HG03439 (cell line): ENCODE results near the gene COMT.

ENCODE experiments used
- ATAC-seq: cut with Tn5 transposase; IDR thresholded peaks from one replicate; pipeline ENCODE4 v1.9.1; 2021; ENCODE audit warnings: mild to moderate bottlenecking, moderate library complexity; ENCODE audit not compliant: unreplicated experiment

The COMT gene

DNA sequence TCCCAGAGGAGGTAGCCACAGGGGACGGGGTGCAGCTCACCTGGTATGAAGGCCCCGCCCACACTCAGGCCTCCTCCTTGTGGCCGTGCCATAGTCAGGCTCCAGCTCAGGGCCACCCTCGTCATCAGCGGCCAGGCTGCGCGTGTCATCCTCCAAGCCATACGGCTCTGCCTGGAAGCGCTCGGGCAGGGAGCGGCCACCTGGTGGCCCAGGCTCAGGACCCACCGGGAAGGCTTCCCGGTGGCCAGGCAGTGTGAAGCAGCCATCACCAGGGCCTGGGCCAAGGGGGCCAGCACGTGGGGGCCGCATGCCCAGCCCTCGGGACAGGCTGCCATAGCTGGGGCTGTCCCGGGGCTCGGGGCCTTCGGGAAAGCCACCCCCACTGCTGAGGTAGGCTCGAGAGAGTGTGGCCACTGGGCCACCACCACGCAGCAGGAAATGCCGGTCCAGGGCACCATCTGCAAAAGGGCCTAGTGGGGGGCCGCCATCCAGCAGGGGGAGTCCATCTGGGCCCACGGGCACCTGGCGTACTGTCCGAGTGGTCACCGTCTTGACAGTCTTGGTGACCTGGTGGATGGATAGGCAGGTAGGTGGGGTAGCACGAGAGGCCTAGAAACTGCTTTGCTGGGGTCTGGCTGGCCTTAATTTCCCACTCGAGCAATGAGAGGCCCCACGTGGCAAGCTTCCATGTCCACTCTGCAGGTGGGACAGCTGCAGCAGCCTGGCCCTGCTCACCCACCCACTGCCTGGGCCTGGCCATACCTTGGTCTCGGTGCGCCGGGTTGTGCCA lies 39.8 kb downstream of the COMT start:
- ATAC-seq, result no peak

DNA sequence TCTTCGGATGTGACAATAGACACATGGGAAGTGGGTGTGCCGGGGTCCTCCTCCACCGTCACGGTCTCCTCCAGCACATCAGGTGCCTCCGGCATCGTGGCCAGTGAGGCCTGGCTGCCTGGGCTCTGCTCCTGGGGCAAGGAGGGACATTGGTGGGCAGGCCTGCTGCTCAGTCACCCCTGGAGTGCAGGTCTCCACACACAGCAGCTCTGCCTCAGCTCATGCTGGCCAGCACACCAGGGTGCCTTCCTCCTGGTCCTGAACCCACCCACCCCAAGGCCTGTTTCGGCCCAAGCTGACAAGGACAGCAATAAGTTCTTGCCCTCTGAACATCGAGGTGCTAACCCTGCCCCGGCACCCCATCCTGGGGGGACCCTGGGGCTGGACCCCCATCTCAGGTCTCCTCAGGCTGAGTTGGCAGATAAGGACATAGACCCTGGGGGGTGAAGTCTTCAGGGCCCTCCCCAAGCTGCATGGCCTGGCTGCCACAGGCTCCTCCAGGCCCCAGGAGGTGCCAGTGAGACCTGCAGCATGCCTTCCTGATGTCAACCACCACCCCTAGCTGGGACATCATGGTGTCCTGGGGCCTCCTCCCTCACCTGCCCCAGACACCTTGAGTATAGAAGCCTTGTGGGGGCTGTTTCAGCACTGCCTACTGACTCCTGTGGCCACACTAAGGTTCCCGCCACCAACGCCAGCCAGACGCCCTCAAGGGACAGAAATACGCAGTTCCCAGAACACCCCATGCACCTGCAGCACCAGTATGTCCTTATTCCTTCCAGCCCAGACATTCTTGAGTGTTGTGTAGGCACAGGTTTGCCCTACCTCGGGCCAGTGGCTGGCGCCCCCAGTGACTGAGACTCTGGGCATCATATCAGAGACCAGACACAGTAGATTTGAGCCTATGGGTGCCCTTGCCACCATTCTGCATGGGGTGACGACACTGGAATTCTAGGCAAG lies 40.7 kb downstream of the COMT start:
- ATAC-seq, result no peak

DNA sequence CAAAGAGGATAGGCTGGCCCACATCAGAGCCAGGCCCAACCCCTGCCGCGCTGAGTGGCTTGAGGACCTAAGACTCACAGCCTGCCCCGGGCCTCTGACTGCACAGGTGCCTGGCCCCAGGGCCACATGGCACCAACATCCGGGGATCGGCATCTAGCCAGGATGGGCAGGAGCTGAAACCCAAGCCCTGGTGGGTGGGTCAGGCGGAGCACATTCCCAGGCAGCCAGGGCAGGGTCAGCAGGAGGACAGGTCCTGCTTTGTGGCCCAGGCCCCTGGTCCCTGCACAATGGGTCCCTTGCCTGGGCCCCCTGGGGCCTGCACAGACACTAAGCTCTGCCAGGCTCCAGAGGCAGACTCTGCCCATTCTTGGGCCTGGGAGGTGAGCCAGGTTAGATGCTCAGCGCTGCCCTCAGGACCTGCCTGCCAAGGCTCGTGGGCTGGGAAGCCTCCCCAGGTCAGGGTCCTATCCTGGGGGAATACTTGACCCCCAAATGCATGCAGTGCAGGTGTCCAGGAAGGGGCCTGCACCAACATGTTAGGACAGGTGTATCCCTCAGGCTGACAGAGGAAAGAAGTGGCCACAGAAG lies 41.5 kb downstream of the COMT start:
- ATAC-seq, result no peak

DNA sequence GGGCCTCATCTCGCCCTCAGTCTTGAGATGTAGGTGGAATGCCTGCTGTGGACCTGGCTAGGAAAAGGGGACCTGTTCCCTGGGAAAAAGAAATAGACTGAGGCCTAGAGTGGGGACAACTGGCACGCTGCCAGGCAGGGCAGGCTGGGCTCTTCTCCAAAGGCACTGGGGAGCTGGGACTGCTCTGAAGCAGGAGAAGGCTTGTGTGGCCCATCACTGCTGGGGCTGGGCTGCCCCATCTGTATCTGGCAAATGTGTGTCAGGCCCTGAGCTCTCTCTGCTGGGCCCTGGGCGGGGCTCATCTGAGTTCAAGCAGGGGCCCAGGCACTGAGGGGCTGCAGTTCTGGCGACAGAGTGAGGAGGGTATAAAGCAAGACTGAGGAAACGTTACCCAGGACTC lies 42.2 kb downstream of the COMT start:
- no peak for ATAC-seq

DNA sequence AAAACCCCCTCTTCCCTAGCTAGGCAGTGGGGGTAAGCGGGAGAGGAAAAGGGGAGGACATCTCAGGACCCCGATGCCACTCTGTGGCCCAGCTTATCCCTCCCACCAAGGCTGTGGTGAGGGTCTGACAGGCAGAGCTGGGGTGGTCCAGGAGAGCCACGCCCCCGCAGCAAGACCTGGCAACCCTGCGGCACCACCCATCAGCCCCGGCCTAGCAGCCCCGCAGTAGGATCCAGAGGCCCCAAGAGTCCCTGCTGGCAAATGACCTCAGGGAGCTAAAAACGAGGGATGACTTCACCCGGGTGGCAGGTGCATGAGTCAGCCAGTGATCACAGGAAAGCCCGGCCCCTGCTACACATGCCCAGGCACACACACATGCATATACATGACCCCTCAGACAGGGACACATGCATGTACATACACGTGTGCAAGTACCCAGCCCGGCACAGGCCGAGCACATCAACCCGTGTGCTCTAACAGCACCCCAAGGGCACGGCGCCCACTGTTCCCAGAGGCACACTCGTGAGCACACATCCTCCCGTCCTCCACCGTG lies 42.7 kb downstream of the COMT start:
- ATAC-seq, result no peak

DNA sequence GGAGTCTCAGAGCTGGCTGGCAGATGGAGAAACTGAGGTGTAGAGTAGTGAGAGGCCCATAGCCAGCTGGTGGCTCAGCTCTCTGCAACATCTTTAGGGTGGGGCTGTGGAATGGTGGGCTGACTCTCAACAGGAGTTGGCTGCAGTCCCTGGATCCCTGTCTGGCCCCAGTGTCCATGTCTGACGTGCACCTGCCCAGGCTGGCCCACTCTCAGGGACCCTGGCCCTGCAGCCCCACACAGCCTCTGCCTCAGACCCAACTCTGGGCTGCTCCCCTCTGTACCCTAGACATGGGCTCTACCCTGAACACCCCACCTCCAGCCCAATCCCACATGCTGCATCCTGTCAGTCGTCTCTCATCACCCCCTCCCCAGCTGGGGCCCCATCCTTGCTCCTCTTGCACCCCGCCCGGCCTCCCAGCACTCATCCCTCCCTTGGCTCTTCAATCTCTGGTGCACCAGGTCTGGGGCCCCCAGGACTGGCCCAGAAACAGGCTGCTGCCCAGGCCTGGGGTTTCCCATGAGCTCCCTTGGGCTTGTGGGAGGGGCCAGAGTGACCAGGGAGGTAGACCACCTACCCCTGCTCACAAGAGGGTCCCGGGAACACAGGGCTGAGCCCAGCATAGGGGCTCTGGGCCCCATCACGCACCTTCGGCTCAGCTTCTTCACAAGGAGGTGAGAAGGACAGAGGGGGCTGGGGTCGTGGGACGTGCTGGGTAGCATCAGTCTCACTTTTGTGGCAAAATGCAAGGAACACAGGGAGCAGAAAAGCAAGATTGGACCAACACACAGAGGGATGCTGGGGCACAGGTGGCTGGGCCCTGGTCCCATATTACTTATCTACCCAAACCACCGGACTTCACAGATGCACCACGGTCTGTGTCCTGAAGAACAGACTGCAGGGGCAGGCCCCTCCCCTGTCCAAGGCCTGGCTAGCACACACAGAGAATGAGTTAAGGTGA lies 43.6 kb downstream of the COMT start:
- ATAC-seq, result no peak

DNA sequence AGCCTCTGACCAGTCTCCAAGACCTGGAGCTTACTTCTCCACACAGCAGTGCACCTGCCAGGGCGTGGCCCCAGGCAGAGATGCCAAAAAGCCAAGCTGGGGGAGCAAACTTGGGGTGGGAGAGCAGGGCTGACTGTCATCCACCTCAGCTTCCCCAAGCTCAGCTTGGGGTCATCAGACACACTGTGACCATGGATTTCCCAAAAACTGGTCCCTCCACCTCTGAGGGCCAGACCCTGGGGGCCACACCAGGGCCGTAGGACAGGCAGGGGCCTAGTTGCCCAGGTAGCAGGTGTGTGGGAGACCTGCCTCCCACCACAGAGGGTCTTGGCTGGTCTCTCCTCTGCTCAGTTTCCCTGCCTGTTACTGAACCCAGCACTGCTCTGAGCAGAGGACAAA lies 44.4 kb downstream of the COMT start:
- no peak for ATAC-seq

DNA sequence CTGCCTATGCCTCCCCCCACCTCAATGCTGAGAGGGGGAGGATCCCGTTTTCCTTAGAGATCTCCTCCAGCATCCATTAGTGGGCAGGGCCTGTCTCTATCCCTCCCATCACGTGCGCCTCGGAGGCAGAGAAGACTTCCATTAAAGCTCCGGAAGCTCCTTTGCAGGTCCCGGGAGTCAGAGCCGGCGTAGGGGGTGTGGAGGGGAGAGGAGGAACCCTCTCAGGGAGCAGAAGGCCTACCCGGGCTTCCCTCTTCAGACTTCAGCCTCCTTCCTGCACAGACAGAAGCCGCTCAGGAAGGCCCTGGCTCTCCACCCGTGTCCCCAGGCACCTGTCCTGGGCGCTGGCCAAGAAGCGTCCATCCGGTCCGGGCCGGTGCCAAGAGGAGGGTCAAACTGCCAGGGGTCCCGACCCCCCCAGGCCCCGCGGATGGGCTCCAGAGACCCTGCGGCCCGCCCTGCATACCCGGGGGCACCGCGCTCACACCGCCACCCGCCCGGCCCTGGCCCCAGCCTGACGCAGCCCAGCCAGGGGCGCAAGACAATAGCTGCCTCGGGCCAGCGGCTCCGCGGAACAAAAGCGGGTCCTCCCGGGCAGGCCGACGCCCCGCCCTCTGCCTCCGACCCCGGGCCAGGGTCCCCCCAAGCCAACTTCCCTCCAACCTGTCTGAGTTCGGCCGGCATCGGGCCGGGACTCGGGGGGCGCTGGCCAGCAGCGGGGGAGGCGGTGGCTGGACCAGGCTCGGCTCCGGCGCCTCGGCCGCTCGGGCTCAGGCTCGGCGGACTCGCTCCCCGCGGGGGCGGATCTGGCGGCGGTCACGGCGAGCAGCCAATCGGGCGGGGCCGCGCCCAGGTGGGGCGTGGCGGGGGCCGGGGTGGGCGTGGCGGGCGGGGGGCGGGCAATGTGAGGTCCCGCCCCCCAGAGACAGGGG lies 45.1 kb downstream of the COMT start:
- ATAC-seq, result no peak

DNA sequence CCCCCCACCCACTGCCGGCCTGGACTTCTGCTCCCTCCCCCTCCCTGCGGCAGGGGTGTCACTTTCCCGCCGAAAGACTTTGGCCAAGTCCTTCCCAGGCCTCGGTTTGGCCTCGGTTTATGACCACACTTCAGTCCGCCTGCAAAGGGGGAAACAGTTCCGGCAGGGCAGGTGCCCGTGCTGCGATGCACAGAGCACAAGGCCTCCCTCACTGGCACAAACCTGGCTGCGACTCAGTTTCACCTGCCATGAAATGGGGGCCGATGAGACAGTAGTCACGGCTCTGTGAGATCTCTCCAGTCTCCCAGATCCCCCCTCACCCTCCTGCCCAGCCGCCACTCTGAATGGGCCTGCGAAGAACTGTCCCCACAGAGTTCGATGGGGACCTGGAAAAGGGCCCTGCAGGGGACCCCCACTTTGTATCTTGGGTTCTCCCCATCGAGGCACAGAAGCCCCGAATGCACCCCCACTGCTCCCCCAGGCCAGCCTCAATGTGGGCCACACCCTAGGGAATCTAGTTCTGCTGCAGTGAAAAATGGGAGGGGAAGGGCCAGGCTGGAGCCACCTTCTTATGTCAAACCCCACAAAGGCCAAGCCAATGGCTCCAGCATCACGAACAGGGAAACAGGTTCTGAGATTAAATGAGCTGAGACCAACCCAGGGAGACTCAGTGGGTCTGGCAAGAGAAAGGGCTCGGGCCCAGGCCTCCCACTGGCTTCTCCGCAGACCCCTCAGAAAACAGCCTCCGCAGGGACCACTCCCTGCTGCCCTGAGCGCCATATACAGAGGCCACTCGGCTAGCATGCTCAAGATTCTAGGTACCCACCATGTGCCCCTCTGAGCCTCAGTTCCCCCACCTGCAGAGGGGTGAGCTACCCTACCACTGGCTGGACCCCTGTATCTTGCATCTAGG lies 46.1 kb downstream of the COMT start:
- no peak for ATAC-seq

DNA sequence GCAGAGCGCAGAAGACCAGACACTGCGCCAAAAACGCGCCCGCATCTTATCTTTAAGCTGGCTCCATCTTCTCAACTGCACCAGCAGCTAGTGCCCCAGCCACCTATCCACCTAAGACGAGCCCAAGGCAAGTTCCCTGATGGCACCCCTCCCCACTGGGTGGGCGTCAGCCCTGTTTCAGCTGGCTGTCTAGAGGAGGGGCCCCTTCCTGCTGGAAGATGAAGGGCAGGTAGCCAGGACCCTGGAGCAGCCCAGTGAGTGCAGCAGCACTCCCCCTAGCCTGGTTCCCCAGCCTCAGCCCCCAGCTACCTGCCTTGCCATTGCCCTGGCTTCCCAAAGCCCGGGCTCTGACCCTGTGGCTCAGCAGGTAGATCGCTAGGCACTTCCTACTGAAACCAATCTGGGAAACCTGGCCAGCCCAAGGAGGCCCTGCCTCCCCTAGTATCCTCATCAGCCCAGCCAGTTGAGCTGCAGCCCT lies 46.8 kb downstream of the COMT start:
- no peak for ATAC-seq

DNA sequence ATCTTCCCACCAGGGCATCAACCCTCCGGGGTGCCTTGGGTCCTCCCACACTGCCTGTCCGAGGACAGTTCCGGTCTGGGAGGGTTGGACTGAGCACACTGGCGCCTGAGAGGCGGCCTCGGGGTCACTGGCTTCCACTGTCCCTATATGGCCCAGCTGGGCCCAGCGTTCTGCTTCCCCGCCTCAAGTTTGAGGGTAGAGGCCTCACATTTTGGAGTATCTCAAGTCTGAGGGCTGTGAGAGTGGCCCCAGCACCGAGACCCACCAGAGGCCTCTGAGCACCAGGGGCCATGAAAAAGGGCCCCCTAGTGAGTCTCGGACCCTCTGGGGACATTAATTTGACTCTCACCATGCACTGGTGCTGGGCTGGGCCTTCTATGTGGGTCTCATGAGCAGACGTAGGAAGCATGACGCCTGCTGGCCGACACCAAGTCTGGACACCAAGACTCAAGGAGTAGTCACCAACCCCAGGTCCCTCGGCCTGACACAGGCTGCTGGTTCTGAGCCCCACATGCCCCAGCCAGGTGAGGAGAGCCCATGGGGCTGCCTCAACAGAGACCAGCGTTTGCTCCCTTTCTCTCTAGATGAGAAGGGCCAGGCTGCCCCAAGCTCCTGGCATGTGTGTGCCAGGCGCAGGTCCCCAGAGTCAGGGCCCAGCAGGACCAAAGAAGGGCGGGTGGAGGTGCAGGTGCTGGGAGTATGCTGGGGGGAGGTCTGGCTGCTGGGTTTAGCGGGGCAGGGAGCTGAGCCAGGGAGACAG lies 47.6 kb downstream of the COMT start:
- no peak for ATAC-seq

DNA sequence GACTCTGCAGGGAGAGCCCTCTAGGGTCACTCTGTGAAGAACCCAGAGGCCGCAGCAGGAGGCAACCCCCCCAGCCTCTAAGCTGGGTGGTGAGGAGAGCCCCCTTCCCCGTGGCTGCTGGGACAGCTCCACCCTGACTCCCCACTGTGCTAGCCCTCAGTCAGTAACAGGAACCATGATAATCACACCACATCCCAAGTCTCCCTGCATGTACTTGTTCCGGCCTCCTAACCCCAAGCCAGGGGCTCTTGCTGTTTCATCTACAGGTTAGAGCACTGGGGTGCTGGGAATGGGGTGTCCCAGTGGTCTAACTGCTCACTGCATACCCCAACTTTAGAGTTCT lies 48.1 kb downstream of the COMT start:
- ATAC-seq, result no peak

DNA sequence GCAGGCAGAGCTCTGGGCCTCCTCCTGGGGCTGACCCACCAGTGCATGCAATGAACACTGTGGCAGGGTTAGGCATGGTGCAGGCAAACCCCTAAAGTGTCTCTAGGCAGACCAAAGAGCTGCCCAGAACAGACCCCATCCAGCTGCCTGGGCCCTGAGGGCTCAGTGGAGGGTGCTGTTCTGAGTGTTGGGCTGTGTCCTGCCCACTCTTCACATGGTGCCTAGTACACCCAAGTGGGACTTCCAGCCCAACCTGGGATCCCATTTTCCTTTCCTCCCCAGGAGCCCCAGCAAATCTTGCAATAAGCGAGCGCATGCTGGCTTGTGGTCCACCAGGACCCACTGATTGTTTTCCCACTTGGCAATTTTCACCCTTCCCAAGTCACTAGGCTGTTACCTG lies 48.6 kb downstream of the COMT start:
- ATAC-seq, result no peak

DNA sequence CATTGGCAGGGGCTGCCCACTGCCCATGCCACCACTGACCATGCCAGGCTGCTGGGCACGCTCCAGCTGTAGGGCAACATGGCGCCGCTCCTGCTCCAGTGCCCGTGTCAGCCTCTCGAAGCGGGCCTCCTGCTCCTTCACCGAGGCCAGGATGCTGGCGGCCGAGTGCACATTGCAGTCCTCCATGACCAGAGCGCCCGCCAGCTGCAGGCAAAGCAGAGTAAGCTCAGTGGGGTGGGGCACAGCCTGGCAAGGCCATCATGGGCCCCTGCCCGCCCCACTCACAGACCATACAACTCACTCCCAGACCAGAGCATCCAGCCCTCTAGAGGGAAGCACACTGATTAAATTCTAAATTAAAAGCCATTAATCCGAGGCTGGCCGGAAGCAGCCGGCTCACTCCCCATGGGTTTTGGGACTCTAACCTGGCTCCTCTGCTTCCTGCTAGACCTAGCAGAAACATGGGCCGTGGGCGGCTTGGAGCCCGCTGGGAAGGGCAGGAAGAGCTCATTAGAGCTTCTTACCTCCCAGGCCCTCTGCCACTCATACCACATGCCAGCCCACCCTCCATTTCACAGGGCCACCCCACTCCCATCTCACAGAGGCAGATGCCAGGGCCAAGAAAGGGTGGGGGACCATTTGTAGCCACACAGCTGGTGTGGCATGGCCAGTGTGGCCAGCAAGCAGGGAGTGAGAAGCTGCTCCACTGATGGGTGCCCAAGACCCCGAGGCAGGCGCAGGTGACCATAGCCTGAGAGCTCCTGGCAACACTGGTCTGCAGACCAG lies 49.2 kb downstream of the COMT start:
- ATAC-seq, result no peak

DNA sequence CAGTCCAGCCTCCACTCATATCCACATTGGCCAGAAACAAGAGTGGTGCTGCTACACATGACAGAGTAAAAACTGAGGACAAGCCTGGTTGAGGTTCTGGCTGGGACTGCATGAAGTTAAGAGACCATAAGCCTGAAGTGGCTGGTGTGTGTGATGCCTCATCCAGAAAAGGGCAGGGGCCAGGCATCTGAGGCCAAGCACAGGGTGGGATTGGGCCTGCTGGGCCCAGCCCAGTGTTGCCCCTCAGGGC lies 49.7 kb downstream of the COMT start:
- no peak for ATAC-seq

DNA sequence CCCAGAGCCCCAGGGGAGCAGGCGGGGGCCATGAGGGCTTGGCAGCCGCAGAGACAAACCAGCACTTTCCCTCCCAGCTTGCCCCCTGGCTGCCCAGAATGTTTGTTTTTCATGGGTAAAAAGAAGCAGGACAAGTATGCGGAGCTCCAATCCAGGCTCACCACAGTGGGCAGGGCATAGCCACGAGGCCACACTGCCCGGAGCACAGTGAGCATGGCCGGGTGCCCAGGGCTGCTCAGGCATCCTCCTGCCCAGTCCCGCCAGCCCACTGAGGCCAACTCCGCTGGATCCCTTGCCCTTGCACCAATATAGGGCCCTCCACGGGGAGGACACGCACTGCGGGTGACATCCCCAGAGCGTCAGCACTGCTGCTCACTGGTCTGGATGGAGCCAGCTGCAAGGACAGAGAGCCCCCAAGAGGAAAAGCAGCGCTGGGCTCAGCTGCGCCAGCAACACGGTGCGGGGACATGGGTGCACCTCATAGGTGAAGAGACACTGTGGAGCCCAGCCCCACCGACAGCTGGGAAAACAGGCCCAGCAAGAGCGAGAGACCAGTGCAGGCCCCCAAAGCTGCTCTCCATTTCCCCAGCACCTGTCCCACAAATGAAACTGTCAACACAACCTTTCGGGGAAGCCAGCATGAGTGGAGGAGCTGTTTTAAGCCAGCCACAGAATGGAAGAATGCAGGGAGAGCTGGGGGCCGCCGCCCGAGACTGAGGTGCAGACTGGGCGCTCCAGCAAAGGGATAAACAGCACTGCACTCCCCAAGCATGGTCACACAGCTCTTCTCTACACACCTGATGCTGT lies 50.3 kb downstream of the COMT start:
- no peak for ATAC-seq
